Chondrocyte (in vitro differentiated cells): ENCODE results near the gene RAB10. TPM values are rescaled to one million over a fixed set of nuclear protein-coding genes. Genes with fewer than 3 reads are reported as not detected.
"Not testable (repeated sequence)": the region's sequence is repeated elsewhere in the genome, so short reads cannot be mapped to it uniquely, and the experiment has no call there.

ENCODE experiments used
- DNase-seq: peaks from one replicate; pipeline ENCODE4 v3.0.0; 2021; ENCODE audit warnings: mixed read lengths, low spot score
- H3K27ac Mint-ChIP-seq: one replicate; pipeline ENCODE4 v1.8.0; 2021; ENCODE audit warnings: mild to moderate bottlenecking, moderate library complexity, mixed read lengths; ENCODE audit not compliant: unreplicated experiment
- H3K27me3 Mint-ChIP-seq: 2 replicates; pipeline ENCODE4 v1.8.0; 2021; ENCODE audit warnings: low read depth, mixed read lengths
- H3K36me3 Mint-ChIP-seq: 2 replicates; pipeline ENCODE4 v1.8.0; 2021; ENCODE audit warnings: low read depth, mixed read lengths
- H3K4me1 Mint-ChIP-seq: 2 replicates; pipeline ENCODE4 v1.8.0; 2021; ENCODE audit warnings: low read depth, mild to moderate bottlenecking, mixed read lengths
- H3K4me3 Mint-ChIP-seq: one replicate; pipeline ENCODE4 v1.8.0; 2021; ENCODE audit warnings: mild to moderate bottlenecking, moderate library complexity, mixed read lengths; ENCODE audit not compliant: unreplicated experiment
- H3K9me3 Mint-ChIP-seq: 2 replicates; pipeline ENCODE4 v1.8.0; 2021; ENCODE audit warnings: low read depth, mixed read lengths
- CTCF ChIP-seq: fragments of 200-600 bp; sonication (generic); IDR thresholded peaks from 2 replicates; pipeline ENCODE4 v1.5.0; 2021; ENCODE audit warnings: antibody characterized with exemption, mild to moderate bottlenecking, moderate library complexity
- total RNA-seq: library from RNA; stranded (reverse); gene quantifications from 3 replicates; pipeline ENCODE4 v1.2.1, GENCODE V29; 2021

RAB10 gene
- total RNA-seq, 1 donor from 2014 or later, result 153 TPM

DNA sequence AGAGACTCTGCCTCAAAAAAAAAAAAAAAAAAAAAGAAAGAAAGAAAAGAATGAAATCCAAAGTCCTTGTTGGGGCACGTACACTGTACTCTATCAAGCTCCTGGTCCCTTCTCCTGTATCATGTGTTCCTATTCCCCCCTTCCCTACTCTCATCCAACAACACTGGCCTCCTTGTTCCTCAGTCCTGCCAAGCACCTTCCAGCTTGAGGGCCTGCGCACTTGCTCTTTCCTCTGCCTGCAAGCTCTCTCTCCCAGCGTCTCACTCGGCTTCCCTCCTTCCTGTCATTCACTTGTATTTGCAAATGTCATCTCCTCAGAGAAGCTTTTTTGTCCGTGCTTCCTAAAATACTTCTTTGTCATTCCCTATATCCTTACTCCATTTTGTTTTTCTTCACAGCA is 40.8 kb upstream of the RAB10 start:
- peaks cover 8% of the 10 kb centered on the region for H3K9me3 Mint-ChIP-seq
- no peak overlapping the region for H3K27ac Mint-ChIP-seq
- no peak overlapping the region for H3K4me3 Mint-ChIP-seq
- H3K4me1 Mint-ChIP-seq, result peaks cover 20% of the 10 kb centered on the region
- no peak for TF ChIP-seq CTCF
- H3K36me3 Mint-ChIP-seq, result no peaks in the 10 kb centered on the region
- DNase-seq, result no peak
- H3K27me3 Mint-ChIP-seq, result no peaks in the 10 kb centered on the region

DNA sequence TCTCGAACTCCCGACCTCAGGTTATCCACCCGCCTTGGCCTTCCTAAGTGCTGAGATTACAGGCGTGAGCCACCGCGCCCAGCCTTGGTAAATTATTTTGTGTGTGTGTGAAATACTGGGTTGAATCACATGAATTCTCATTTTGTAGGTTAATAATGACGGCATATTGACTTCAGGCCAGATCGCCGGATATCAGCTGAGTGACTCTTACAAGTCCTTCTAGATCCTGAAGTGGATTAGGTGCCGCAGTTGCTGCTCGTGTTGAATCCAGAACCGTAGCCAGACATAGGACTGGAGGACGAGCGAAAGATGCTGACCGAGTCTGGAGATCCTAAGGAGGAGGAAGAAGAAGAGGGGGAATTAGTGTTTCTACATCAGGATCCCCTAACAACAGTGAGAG is 39.4 kb upstream of the RAB10 start:
- Mint-ChIP-seq H3K36me3 (no peaks in the 10 kb centered on the region), H3K9me3 (peaks cover 8% of the 10 kb centered on the region), H3K27ac (no peak overlapping the region), H3K4me3 (no peak overlapping the region), H3K4me1 (peaks cover 30% of the 10 kb centered on the region), H3K27me3 (no peaks in the 10 kb centered on the region)
- no peak for TF ChIP-seq CTCF
- no peak for DNase-seq

DNA sequence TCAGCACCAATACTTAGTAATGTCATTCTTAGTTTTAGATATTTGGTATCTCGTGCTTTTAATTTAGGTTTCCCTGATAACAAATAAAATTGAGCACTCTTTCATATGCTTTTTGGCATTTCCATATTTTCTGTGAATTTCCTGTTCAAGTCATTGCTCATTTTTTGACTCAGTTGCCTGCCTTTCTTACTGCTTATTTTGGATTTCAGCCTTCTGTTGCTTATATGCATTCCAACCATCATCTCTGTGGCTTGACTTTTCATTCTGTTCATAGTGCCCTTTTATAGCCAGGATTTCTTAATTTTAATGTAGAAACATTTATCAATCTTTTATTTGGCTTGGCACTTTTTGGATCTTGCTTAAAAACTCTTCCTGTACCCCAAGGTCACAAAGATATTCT is 37.0 kb upstream of the RAB10 start:
- Mint-ChIP-seq H3K27ac (peak overlapping the region; percentile 37), H3K36me3 (no peaks in the 10 kb centered on the region), H3K4me1 (peaks cover 37% of the 10 kb centered on the region), H3K4me3 (no peak overlapping the region), H3K9me3 (peaks cover 8% of the 10 kb centered on the region), H3K27me3 (no peaks in the 10 kb centered on the region)
- no peak for TF ChIP-seq CTCF
- DNase-seq, result no peak

DNA sequence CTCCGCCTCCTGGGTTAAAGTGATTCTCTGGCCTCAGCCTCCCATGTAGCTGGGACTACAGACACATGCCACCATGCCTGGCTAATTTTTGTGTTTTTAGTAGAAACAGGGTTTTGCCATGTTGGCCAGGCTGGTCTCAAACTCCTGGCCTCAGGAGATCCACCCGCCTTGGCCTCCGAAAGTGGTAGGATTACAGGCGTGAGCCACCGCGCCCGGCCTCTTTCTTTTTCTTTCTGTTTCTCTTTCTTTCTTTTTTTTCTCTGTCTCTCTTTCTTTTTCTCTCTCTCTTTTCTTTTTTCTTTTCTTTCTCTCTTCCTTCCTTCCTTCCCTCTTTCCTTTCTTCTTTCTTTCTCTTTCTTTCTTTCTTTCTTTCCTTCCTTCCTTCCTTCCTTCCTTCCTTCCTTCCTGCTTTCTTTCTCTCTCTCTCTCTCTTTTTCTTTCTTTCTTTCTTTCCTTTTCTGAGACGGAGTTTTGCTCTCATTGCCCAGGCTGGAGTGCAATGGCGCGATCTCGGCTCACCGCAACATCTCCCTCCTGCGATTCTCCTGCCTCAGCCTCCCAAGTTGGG is 35.0 kb upstream of the RAB10 start:
- H3K27me3 Mint-ChIP-seq, DNase-seq, H3K9me3 Mint-ChIP-seq, H3K4me3 Mint-ChIP-seq, H3K36me3 Mint-ChIP-seq: not testable (repeated sequence)
- Mint-ChIP-seq H3K4me1 (peaks cover 41% of the 10 kb centered on the region), H3K27ac (peak overlapping the region; percentile 67)

DNA sequence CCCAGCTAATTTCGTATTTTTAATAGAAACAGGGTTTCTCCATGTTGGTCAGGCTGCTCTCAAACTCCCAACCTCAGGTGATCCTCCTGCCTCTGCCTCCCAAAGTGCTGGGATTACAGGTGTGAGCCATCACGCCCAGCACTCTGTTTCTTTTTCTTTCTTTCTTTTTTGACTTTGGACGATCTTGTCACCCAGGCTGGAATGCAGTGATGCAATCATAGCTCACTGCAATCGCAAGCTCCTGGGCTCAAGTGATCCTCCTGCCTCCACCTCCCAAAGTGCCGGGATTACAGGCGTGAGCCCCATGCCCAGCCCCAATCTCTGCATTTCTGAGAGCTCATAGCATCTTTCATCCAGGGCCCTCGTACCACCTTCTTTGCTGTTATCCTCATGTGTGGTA is 34.5 kb upstream of the RAB10 start:
- H3K4me3 Mint-ChIP-seq, H3K9me3 Mint-ChIP-seq, H3K27me3 Mint-ChIP-seq, DNase-seq, H3K36me3 Mint-ChIP-seq: not testable (repeated sequence)
- Mint-ChIP-seq H3K4me1 (peaks cover 41% of the 10 kb centered on the region), H3K27ac (peak overlapping the region; percentile 67)

DNA sequence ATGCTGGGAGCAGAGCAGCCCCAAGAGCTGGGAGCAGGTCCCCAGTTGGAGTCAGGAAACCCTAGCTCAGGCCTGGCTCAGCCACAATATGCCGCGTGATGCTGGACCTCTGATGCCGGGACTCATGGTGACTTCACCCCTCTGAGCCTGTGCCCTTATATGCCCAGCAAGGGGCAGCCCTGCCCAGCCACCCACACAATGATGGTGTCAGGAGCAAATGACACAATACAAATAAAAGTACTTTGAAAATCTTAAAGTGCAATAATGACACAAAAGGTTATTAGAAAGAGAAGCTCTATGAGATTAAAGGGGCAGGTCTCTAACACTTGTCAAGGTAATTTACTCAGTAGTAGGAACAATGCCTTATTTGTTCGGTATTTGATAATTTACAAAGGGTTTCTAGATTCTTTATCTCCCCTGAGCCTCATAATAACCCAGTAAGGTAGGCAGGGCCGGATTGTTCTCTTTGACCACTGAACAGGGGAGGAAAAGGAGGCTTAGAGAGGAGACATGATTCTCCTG is 33.3 kb upstream of the RAB10 start:
- TF ChIP-seq CTCF, result no peak
- H3K9me3 Mint-ChIP-seq, result peaks cover 8% of the 10 kb centered on the region
- H3K4me1 Mint-ChIP-seq, result peaks cover 41% of the 10 kb centered on the region
- H3K27ac Mint-ChIP-seq, result no peak overlapping the region
- no peak overlapping the region for H3K4me3 Mint-ChIP-seq
- no peaks in the 10 kb centered on the region for H3K27me3 Mint-ChIP-seq
- no peaks in the 10 kb centered on the region for H3K36me3 Mint-ChIP-seq
- DNase-seq, result no peak
